Right lobe of liver (tissue), 6 donors: ENCODE measurements around the gene CPA2. TPM values are rescaled to one million over a fixed set of nuclear protein-coding genes. Genes with fewer than 3 reads are reported as not detected.

ENCODE experiments used
- ATAC-seq, 4 donors: fragments of 200-7000 bp; cut with Tn5 transposase; one replicate each; pipeline ENCODE4 v1.9.1; 2020; ENCODE audit warnings: mild to moderate bottlenecking in 4 of 4, moderate library complexity in 4 of 4
- DNase-seq, 3 donors: peaks; one replicate each; pipeline ENCODE4 v3.0.0-alpha.2; 2020
- H3K27ac ChIP-seq, 3 donors: fragments of 200-600 bp; one replicate each; pipeline ENCODE4 v1.8.0; 2022
- H3K27me3 ChIP-seq, 2 donors: fragments of 200-600 bp; one replicate each; pipeline ENCODE4 v1.8.0; 2022
- H3K36me3 ChIP-seq, 4 donors: fragments of 200-600 bp; sonication (generic) in 1 of 4; one replicate each; pipeline versions ENCODE4 v1.5.1 to v1.8.0; 2017 to 2022; ENCODE audit warnings: control low read depth in 1 of 4
- H3K4me1 ChIP-seq, 4 donors: fragments of 200-600 bp; sonication (generic) in 1 of 4; one replicate each; pipeline versions ENCODE4 v1.5.1 to v1.8.0; 2017 to 2022; ENCODE audit warnings: control low read depth in 1 of 4
- H3K4me3 ChIP-seq, 3 donors: fragments of 200-600 bp; one replicate each; pipeline ENCODE4 v1.8.0; 2022
- H3K9me3 ChIP-seq, 4 donors: fragments of 200-600 bp; sonication (generic) in 1 of 4; one replicate each; pipeline versions ENCODE4 v1.5.1 to v1.8.0; 2017 to 2022; ENCODE audit warnings: control low read depth in 1 of 4
- CTCF ChIP-seq, 4 donors: fragments of 200-600 bp in 3 of 4; fragments of 450-650 bp in 1 of 4; IDR thresholded peaks; one replicate each; pipeline versions ENCODE4 v1.5.1 to v1.8.0; 2016 to 2022; ENCODE audit warnings: antibody characterized with exemption in 4 of 4, mild to moderate bottlenecking in 2 of 4
- POLR2A ChIP-seq: fragments of 450-650 bp; IDR thresholded peaks from one replicate; pipeline ENCODE4 v1.6.1; 2017; ENCODE audit warnings: antibody characterized with exemption, mild to moderate bottlenecking
- WGBS: methylation state at CpG from one replicate; pipeline ENCODE4 v1.1.6; 2018; ENCODE audit warnings: low coverage, low lambda C conversion rate; ENCODE audit not compliant: insufficient coverage; ENCODE audit errors: missing lambda C conversion rate; 5-methylcytosine and 5-hydroxymethylcytosine counted together
- intact Hi-C, 2 donors: fragments of 100-400 bp; cut with DNase I; formaldehyde crosslinking; loops; one replicate each; pipeline versions ENCODE4 v1.11.2 to v1.14.1; 2022
- total RNA-seq, 6 experiments: library from RNA; depleted of rRNA in 2 of 6; stranded (reverse); fragments of >200 nt in 2 of 6; fragmentation: NEBNext Ultra II Directional in 3 of 6; extraction: Animal tissue kit (Norgen Biotek cat#: 25700) in 3 of 6; gene quantifications; one replicate each; pipeline versions ENCODE4 v1.1.0 to v1.2.4, GENCODE V29; 2016 to 2023
- donor health status: DM: no; HTN: yes; CAD: no.
- donor health status: DM: no; HTN: no; CAD: no.
- donor health status: DM: no; HTN: no; CAD: no.
- donor health status: DM: no; HTN: yes; CAD: no.
- donor health status: DM: no; HTN: yes; CAD: no.

CPA2 gene
- total RNA-seq, 6 experiments from 2014 or later = not detected

- Histone ChIP-seq H3K4me1 (no peaks in the 10 kb centered on the region), H3K36me3 (no peaks in the 10 kb centered on the region), H3K9me3 (no peaks in the 10 kb centered on the region), H3K27ac (no peak overlapping the region), H3K27me3 (no peaks in the 10 kb centered on the region), H3K4me3 (no peak overlapping the region)
- DNase-seq = no peak
- WGBS = no CpG with 5 or more reads among the region's 1 CpG
- intact Hi-C loops = no loop called here
- TF ChIP-seq POLR2A (no peak), CTCF (IDR thresholded peaks at IDR 0.05) (no peak)
- ATAC-seq = no peak
Measured at GRCh38 chr7:130281260-130281659, 14.6 kb downstream of the CPA2 start.

- Histone ChIP-seq H3K9me3 (no peaks in the 10 kb centered on the region), H3K36me3 (no peaks in the 10 kb centered on the region), H3K27me3 (no peaks in the 10 kb centered on the region), H3K4me1 (no peaks in the 10 kb centered on the region), H3K4me3 (no peak overlapping the region), H3K27ac (no peak overlapping the region)
- TF ChIP-seq CTCF (IDR thresholded peaks at IDR 0.05) (no peak), POLR2A (no peak)
- intact Hi-C loops = no loop called here
- ATAC-seq (no peak), DNase-seq (no peak)
- 50% methylated on average over 1 of the region's 1 CpG for WGBS
Measured at GRCh38 chr7:130286881-130287280, 20.2 kb downstream of the CPA2 start.

GRCh38 chr7:130288168-130288567 is 21.5 kb downstream of the CPA2 start:
- no peak for DNase-seq
- no peaks in the 10 kb centered on the region for H3K9me3 ChIP-seq
- H3K27ac ChIP-seq = no peak overlapping the region
- no peaks in the 10 kb centered on the region for H3K4me1 ChIP-seq
- H3K4me3 ChIP-seq = no peak overlapping the region
- H3K36me3 ChIP-seq = no peaks in the 10 kb centered on the region
- no peak for ATAC-seq
- WGBS = 83% methylated on average over 4 of the region's 4 CpGs
- TF ChIP-seq CTCF (IDR thresholded peaks at IDR 0.05) (no peak), POLR2A (no peak)
- intact Hi-C loops = no loop called here
- H3K27me3 ChIP-seq = no peaks in the 10 kb centered on the region

- no peaks in the 10 kb centered on the region for H3K9me3 ChIP-seq
- H3K4me3 ChIP-seq = no peak overlapping the region
- no peak overlapping the region for H3K27ac ChIP-seq
- no peak for ATAC-seq
- no peak for TF ChIP-seq POLR2A
- TF ChIP-seq CTCF (IDR thresholded peaks at IDR 0.05) = no peak
- intact Hi-C loops = no loop called here
- 76% methylated on average over 5 of the region's 5 CpGs for whole genome bisulfite sequencing
- no peaks in the 10 kb centered on the region for H3K36me3 ChIP-seq
- no peak for DNase-seq
- H3K27me3 ChIP-seq = no peaks in the 10 kb centered on the region
- no peaks in the 10 kb centered on the region for H3K4me1 ChIP-seq
Measured at GRCh38 chr7:130288829-130289228, 22.2 kb downstream of the CPA2 start.

GRCh38 chr7:130289478-130289877 is 22.8 kb downstream of the CPA2 start:
- 78% methylated on average over 6 of the region's 9 CpGs for WGBS
- intact Hi-C loops = no loop called here
- Histone ChIP-seq H3K9me3 (no peaks in the 10 kb centered on the region), H3K4me1 (no peaks in the 10 kb centered on the region), H3K36me3 (no peaks in the 10 kb centered on the region), H3K27me3 (no peaks in the 10 kb centered on the region), H3K27ac (no peak overlapping the region), H3K4me3 (no peak overlapping the region)
- no peak for DNase-seq
- TF ChIP-seq CTCF (IDR thresholded peaks at IDR 0.05) (no peak), POLR2A (no peak)
- ATAC-seq = no peak
